H9 (cell line): ENCODE measurements around the gene KLHL10. TPM values are rescaled to one million over a fixed set of nuclear protein-coding genes. Genes with fewer than 3 reads are reported as not detected.

Experiments
- DNase-seq: peaks from one replicate; pipeline ENCODE4 v3.0.0-alpha.2; 2017
- H2AFZ ChIP-seq: one replicate; pipeline ENCODE4 v1.6.1; 2013; ENCODE audit warnings: mild to moderate bottlenecking, low read length, control low read depth, moderate library complexity
- H2AK5ac ChIP-seq: 2 replicates; pipeline ENCODE4 v1.6.1; 2013; ENCODE audit warnings: low read length, control low read depth, mixed read lengths; ENCODE audit not compliant: insufficient read length
- H2BK120ac ChIP-seq: one replicate; pipeline ENCODE4 v1.6.1; 2013; ENCODE audit warnings: low read depth, mild to moderate bottlenecking, low read length, control low read depth, inconsistent platforms; ENCODE audit not compliant: poor library complexity, severe bottlenecking
- H2BK12ac ChIP-seq: 2 replicates; pipeline ENCODE4 v1.6.1; 2013; ENCODE audit warnings: low read length, control low read depth, mixed read lengths, low read depth; ENCODE audit not compliant: insufficient read length
- H2BK15ac ChIP-seq: 2 replicates; pipeline ENCODE4 v1.6.1; 2013; ENCODE audit warnings: low read depth, low read length, control low read depth
- H2BK20ac ChIP-seq: one replicate; pipeline ENCODE4 v1.6.1; 2013; ENCODE audit warnings: low read depth, mild to moderate bottlenecking, low read length, control low read depth, inconsistent platforms; ENCODE audit not compliant: poor library complexity, severe bottlenecking
- H2BK5ac ChIP-seq: 2 replicates; pipeline ENCODE4 v1.6.1; 2013; ENCODE audit warnings: low read length, control low read depth, mixed read lengths; ENCODE audit not compliant: insufficient read length
- H3K14ac ChIP-seq: 2 replicates; pipeline ENCODE4 v1.6.1; 2013; ENCODE audit warnings: low read length, control low read depth; ENCODE audit not compliant: insufficient read depth
- H3K18ac ChIP-seq: 2 replicates; pipeline ENCODE4 v1.6.1; 2013; ENCODE audit warnings: low read depth, mild to moderate bottlenecking, mixed read lengths, low read length, control low read depth; ENCODE audit not compliant: insufficient read length
- H3K23ac ChIP-seq: 2 replicates; pipeline ENCODE4 v1.6.1; 2013; ENCODE audit warnings: low read length, control low read depth, mixed read lengths, low read depth; ENCODE audit not compliant: insufficient read length
- H3K23me2 ChIP-seq: 2 replicates; pipeline ENCODE4 v1.6.1; 2013; ENCODE audit warnings: low read depth, mild to moderate bottlenecking, mixed read lengths, low read length, control low read depth; ENCODE audit not compliant: insufficient read length, poor library complexity, severe bottlenecking
- H3K27ac ChIP-seq: 2 replicates; pipeline ENCODE4 v1.5.1; 2013; ENCODE audit warnings: low read length, control low read depth, mixed read lengths, low read depth; ENCODE audit not compliant: insufficient read length
- H3K27me3 ChIP-seq: 2 replicates; pipeline ENCODE4 v1.6.1; 2013; ENCODE audit warnings: low read length, control low read depth, inconsistent platforms; ENCODE audit not compliant: insufficient read depth
- H3K4ac ChIP-seq: 2 replicates; pipeline ENCODE4 v1.6.1; 2013; ENCODE audit warnings: low read depth, mild to moderate bottlenecking, control low read depth, inconsistent platforms, low read length, moderate library complexity
- H3K4me1 ChIP-seq: 2 replicates; pipeline ENCODE4 v1.6.1; 2013; ENCODE audit warnings: low read length, control low read depth, inconsistent platforms; ENCODE audit not compliant: insufficient read depth
- H3K4me2 ChIP-seq: 2 replicates; pipeline ENCODE4 v1.6.1; 2013; ENCODE audit warnings: low read length, control low read depth, mixed read lengths; ENCODE audit not compliant: insufficient read length, insufficient read depth
- H3K56ac ChIP-seq: 2 replicates; pipeline ENCODE4 v1.6.1; 2013; ENCODE audit warnings: low read depth, mild to moderate bottlenecking, mixed read lengths, low read length, control low read depth; ENCODE audit not compliant: insufficient read length
- H3K79me1 ChIP-seq: 2 replicates; pipeline ENCODE4 v1.6.1; 2013; ENCODE audit warnings: low read depth, mild to moderate bottlenecking, moderate library complexity, low read length, control low read depth, inconsistent platforms; ENCODE audit not compliant: insufficient read depth, poor library complexity, severe bottlenecking
- H3K79me2 ChIP-seq: 2 replicates; pipeline ENCODE4 v1.6.1; 2013; ENCODE audit warnings: low read length, control low read depth, inconsistent platforms; ENCODE audit not compliant: insufficient read depth
- H3K9ac ChIP-seq: 2 replicates; pipeline ENCODE4 v1.6.1; 2013; ENCODE audit warnings: low read length, control low read depth, mixed read lengths; ENCODE audit not compliant: insufficient read length; ENCODE audit errors: extremely low read depth
- H3K9me3 ChIP-seq: one replicate; pipeline ENCODE4 v1.6.1; 2013; ENCODE audit warnings: low read depth, low read length, inconsistent platforms; ENCODE audit not compliant: control insufficient read depth
- H3T11ph ChIP-seq: one replicate; pipeline ENCODE4 v1.6.1; 2013; ENCODE audit warnings: mild to moderate bottlenecking, low read length, control low read depth, inconsistent platforms
- H4K20me1 ChIP-seq: one replicate; pipeline ENCODE4 v1.6.1; 2013; ENCODE audit not compliant: control insufficient read depth, insufficient read length, insufficient read depth
- H4K5ac ChIP-seq: 2 replicates; pipeline ENCODE4 v1.6.1; 2013; ENCODE audit warnings: low read depth, mild to moderate bottlenecking, mixed read lengths, low read length, control low read depth; ENCODE audit not compliant: insufficient read length
- H4K8ac ChIP-seq: replicated peaks from 2 replicates; pipeline ENCODE4 v1.6.1; 2013; ENCODE audit warnings: low read length, control low read depth, mixed read lengths, low read depth; ENCODE audit not compliant: insufficient read length
- H4K91ac ChIP-seq: 2 replicates; pipeline ENCODE4 v1.6.1; 2013; ENCODE audit warnings: low read depth, mild to moderate bottlenecking, moderate library complexity, mixed read lengths, low read length, control low read depth; ENCODE audit not compliant: insufficient read length
- H3K27ac Mint-ChIP-seq, 3 experiments: 2 replicates in 2 of 3; 3 replicates in 1 of 3; pipeline ENCODE4 v1.8.0; 2020 to 2021; ENCODE audit warnings: mixed read lengths in 3 of 3, mild to moderate bottlenecking in 1 of 3, moderate library complexity in 1 of 3
- H3K27me3 Mint-ChIP-seq: 2 replicates; pipeline ENCODE4 v1.8.0; 2021; ENCODE audit warnings: low read depth, mild to moderate bottlenecking, moderate library complexity, mixed read lengths
- H3K36me3 Mint-ChIP-seq, 3 experiments: 2 replicates in 2 of 3; 3 replicates in 1 of 3; pipeline ENCODE4 v1.8.0; 2020 to 2021; ENCODE audit warnings: low read depth in 3 of 3, mixed read lengths in 3 of 3; ENCODE audit not compliant: insufficient read depth in 1 of 3
- H3K4me1 Mint-ChIP-seq, 2 experiments: 2 replicates each; pipeline ENCODE4 v1.8.0; 2020; ENCODE audit warnings: mixed read lengths in 2 of 2
- H3K4me3 Mint-ChIP-seq, 2 experiments: 2 replicates in 1 of 2; 3 replicates in 1 of 2; pipeline ENCODE4 v1.8.0; 2020 to 2021; ENCODE audit warnings: mild to moderate bottlenecking in 2 of 2, mixed read lengths in 2 of 2, moderate library complexity in 1 of 2
- H3K9me3 Mint-ChIP-seq, 2 experiments: 2 replicates in 1 of 2; 3 replicates in 1 of 2; pipeline ENCODE4 v1.8.0; 2020; ENCODE audit warnings: mild to moderate bottlenecking in 2 of 2, mixed read lengths in 2 of 2, moderate library complexity in 1 of 2
- WGBS: extraction: QIAGEN DNeasy Blood & Tissue Kit; methylation state at CpG from one replicate; pipeline ENCODE4 v1.1.7; 2013; ENCODE audit warnings: missing lambda C conversion rate, low lambda C conversion rate, mixed read lengths; ENCODE audit not compliant: insufficient read length; ENCODE audit errors: extremely low coverage; 5-methylcytosine and 5-hydroxymethylcytosine counted together
- total RNA-seq: library from RNA; stranded (reverse); gene quantifications from 2 replicates; pipeline ENCODE4 v1.2.1, GENCODE V29; 2021
- TF ChIP-seq, protein P1 (sequence below): fragments of 200-600 bp; sonication (generic); conservative IDR thresholded peaks from 3 replicates; pipeline ENCODE4 v1.8.0; 2021; ENCODE audit warnings: antibody characterized with exemption, mild to moderate bottlenecking

Gene KLHL10
- total RNA-seq, 1 experiment from 2014 or later = 0.46 TPM

DNA sequence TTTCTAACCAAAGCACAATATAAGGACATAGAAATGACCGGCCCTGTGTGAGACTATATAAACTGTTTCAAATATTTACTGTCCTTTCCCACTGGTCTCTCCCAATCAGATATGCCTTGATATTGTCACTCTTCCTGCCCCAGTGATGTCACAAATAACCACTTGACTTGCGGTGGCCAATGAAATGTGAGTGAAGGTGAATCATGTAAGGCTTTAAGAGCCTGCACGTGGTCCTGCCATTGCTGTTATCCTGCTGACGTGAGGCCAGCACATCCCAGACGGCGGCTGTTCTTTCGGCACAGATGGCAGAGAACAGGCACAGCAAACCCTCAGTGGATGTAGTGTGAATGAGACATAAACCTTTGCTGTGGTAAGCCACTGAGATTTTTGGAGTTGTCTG, 33.0 kb downstream of the KLHL10 start:
- no peak overlapping the region for H2BK15ac ChIP-seq
- H3K27ac ChIP-seq = no peak overlapping the region
- H3K23me2 ChIP-seq = no peaks in the 10 kb centered on the region
- no peak overlapping the region for H2BK20ac ChIP-seq
- no peak overlapping the region for H3K9ac ChIP-seq
- H3K18ac ChIP-seq = no peak overlapping the region
- Mint-ChIP-seq H3K36me3 (peaks cover 63 to 90% (median 83%) of the 10 kb centered on the region in 3 experiments), H3K4me3 (no peak overlapping the region), H3K9me3 (no peaks in the 10 kb centered on the region), H3K4me1 (peaks cover 0 to under 1% of the 10 kb centered on the region in 2 experiments; a peak in 2 of 4 replicates), H3K27me3 (no peaks in the 10 kb centered on the region), H3K27ac (no peak overlapping the region)
- WGBS = no CpG with 5 or more reads among the region's 7 CpGs
- H3K4ac ChIP-seq = no peak overlapping the region
- H3K27me3 ChIP-seq = no peaks in the 10 kb centered on the region
- H4K8ac ChIP-seq = no peak overlapping the region
- no peaks in the 10 kb centered on the region for H3K79me1 ChIP-seq
- no peaks in the 10 kb centered on the region for H3K9me3 ChIP-seq
- TF ChIP-seq, protein P1, sequence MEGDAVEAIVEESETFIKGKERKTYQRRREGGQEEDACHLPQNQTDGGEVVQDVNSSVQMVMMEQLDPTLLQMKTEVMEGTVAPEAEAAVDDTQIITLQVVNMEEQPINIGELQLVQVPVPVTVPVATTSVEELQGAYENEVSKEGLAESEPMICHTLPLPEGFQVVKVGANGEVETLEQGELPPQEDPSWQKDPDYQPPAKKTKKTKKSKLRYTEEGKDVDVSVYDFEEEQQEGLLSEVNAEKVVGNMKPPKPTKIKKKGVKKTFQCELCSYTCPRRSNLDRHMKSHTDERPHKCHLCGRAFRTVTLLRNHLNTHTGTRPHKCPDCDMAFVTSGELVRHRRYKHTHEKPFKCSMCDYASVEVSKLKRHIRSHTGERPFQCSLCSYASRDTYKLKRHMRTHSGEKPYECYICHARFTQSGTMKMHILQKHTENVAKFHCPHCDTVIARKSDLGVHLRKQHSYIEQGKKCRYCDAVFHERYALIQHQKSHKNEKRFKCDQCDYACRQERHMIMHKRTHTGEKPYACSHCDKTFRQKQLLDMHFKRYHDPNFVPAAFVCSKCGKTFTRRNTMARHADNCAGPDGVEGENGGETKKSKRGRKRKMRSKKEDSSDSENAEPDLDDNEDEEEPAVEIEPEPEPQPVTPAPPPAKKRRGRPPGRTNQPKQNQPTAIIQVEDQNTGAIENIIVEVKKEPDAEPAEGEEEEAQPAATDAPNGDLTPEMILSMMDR = no peak
- no peak overlapping the region for H4K5ac ChIP-seq
- H3K4me1 ChIP-seq = no peaks in the 10 kb centered on the region
- no peak overlapping the region for H2BK5ac ChIP-seq
- H4K20me1 ChIP-seq = no peaks in the 10 kb centered on the region
- H2BK12ac ChIP-seq = no peak overlapping the region
- H3K79me2 ChIP-seq = no peaks in the 10 kb centered on the region
- no peak overlapping the region for H2BK120ac ChIP-seq
- no peak overlapping the region for H4K91ac ChIP-seq
- no peak overlapping the region for H3K56ac ChIP-seq
- H3K4me2 ChIP-seq = no peak overlapping the region
- H2AFZ ChIP-seq = no peak overlapping the region
- no peak overlapping the region for H3T11ph ChIP-seq
- no peak overlapping the region for H2AK5ac ChIP-seq
- no peak overlapping the region for H3K14ac ChIP-seq
- no peak overlapping the region for H3K23ac ChIP-seq
- DNase-seq = no peak
